Measurements from ENCODE around the gene TRIP10.
"Not testable (repeated sequence)": the region's sequence is repeated elsewhere in the genome, so short reads cannot be mapped to it uniquely, and the experiment has no call there.

TRIP10 gene

DNA sequence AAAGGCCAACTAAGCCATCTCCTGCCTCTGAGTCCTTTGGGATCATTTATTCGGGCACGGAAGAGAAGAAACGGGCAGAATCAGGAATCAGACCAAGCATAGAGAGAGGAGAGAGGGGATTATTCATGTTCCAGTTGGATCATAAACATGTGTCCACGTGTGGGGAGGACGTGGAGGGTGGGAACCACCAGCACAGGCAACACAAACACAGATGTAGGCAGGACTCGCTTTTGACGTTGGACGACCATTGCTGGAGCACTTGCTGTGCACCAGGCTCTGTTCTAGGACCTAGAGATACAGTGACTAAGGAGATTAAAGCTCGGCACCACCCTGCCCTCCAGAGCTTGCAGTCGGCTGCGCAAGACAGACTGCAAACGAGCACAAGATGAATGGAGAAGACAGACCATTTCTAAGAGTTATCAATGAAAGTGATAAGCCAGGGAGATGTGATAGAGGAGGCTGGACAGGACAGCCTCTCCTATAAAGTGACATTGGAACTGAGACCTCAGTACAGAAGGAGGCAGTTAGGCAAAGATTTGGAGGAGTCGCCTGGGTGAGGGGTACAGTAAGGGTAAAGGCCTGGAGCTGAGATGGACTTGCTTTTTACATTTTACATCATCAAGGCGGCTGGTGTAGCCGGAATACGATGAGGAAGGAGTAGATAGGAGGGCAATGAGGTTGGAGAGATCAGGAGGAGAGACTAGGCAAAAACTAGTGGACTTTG is 27.0 kb downstream of the TRIP10 start:
- DNase-seq, result no peak

DNA sequence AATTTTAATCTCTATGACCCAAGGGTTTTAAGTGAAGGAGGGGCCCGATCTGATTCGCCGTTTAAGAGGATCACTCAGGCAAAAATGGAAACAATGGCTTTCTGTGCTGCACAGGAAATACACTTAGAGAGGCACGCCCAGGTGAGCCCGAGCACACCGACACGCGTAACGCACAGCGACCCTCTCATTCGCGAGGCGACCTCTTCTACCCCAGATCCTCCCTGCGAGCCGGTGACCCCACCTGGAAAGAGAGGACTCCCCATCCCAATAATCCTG is 27.5 kb downstream of the TRIP10 start:
- no peak for DNase-seq

DNA sequence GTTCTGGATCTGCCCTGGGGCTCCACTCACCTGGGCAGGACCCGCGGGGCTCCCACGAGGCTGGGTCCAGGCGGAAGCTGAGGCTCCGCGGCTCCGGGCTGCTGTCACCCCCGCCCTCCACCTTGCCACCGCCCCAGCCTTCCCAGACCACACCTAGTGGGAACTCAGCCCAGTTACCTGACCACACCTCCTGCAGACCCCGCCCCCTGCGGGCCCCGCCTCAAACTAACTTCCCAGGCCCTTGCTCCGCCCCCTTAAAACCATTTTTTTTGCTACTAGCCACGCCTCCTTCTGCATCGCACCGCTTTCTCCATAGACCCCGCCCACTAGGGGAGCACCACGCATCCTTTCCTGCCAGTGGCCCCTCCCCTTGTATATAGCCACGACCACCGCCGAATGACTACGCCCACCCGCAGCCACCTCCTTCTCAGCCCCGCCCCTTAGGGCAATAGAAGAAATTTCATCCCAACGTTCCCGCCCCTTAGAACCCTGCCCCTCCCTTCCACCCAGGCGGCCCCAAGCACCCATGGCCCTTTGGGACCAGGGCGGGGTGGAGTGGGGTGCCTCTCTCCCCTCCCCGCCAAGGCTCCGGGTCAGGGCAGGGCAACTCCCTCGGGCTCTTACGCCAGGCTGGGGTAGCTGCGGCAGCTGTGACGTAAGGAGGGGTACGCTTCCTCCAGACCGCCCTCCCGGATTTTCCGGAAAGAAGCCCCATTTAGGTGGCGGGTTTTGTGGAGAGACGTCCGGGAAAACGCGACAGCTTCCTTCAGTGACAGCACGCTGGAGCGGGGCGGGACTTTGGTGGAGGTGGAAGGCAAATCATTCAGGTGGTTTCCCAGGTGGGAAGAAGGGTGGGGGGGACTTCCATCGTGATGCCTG is 28.1 kb downstream of the TRIP10 start, which contains the start of gene SH2D3A:
Gene SH2D3A, minus strand, starts transcription at position 79 of the 879 bp plus-strand sequence. CDS start 3,687 bp downstream, outside the sequence.
- peak in 5 of 56 donors; percentile 12 to 24 (median 19) for DNase-seq

DNA sequence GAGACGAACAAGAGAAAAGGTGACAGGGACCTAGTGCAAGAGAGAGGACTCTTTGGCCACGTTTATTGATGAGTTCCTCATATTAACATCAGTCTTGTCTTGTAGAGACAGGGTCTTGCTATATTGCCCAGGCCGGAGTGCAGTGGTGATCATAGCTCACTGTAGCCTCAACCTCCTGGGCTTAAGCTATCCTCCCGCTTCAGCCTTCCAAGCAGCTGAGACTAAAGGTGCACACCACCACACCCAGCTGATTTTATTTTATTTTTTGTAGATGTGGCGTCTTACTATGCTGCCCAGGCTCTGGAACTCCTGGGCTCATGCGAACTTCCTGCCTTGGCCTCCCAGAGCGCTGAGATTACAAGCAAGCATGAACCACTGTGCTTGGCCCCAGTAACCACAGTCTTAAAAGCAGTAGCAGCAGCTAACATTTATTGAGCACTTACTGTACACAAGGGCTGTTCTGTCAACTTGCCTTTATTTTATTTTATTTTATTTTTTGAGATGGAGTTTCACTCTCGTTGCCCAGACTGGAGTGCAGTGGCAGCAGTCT is 28.8 kb downstream of the TRIP10 start:
- DNase-seq, result no peak

DNA sequence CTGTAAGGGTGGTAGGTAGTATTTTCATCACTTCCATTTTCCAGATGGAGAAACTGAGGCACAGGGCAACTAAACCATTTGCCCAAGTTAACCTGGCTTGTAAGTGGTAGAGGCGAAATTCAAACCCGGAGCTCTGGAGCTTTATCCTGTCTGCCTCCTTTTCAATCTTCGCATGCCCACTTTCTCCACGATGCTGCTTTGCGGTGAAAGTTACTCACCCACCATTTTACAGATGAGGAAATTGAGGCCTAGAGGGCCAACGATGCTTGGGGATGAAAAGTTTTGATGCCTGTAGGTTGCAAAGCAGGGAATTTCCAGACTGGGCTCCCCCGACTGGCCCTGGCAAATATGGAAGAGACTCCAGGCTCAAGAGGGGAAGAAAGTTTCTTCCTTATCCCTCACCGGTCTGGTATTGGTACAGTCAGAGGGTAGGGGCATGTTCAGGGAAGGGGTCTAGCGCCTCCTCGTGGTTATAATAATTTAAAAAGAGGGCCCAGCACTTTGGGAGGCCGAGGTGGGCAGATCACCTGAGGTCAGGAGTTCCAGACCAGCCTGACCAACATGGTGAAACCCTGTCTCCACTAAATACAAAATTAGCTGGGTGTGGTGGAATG is 29.6 kb downstream of the TRIP10 start:
- DNase-seq, result no peak

DNA sequence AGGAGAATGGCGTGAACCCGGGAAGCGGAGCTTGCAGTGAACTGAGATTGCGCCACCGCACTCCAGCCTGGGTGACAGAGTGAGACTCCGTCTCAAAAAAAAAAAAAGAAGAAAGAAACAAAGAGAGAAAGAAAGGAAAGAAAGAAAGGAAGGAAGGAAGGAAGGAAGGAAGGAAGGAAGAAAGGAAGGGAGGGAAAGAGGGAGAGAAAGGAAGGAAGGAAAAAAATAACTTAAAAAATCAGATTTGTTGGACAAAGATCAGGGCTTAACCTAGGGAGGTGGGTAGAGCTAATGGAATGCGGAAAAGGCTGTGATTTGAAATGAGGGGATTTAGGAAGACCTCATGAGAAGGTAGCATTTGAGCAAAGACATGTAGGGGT is 32.2 kb downstream of the TRIP10 start:
- not testable (repeated sequence) for DNase-seq

GRCh38 chr19:6772028-6772865 is 32.8 kb downstream of the TRIP10 start, which contains the start of gene VAV1:
TSS of gene VAV1 (plus strand) at chr19:6772708. CDS start at chr19:6772808, 100 bp downstream.
- peak in 13 of 56 donors; percentile 6 to 43 (median 15) for DNase-seq

- no peak for DNase-seq
These were observed 33.4 kb downstream of the TRIP10 start for GRCh38 chr19:6772866-6773322.

DNA sequence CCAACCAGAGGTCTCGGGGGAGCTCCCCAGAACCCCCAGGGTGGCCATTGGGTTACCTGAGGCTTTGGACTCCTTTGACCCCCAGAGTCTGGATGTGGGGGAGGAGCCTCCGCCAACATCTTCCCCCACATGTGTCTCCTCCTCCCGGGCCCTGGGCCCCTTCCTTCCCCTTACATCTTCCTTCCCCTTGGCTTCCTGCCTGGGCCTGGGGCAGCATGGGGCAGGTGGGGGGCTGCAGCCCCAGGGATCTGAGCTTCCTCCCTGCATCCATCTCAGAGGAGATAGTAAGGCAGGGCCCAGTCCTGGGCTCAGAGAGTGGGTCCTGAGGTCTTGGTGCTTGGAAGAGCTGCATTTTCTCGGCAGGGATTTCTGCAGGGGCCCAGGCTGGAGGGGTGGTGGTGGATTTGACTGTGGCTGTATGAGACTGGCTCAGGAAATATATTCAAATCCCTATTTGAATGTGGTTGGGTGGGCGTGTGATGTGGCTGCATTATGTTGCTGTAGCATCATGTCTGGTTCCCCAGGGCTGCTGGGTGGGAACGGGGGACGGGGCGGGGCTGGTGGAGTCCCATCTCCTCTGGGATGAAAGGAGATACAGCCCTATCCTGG is 33.9 kb downstream of the TRIP10 start:
- peak in 11 of 56 donors; percentile 3 to 34 (median 8) for DNase-seq

DNA sequence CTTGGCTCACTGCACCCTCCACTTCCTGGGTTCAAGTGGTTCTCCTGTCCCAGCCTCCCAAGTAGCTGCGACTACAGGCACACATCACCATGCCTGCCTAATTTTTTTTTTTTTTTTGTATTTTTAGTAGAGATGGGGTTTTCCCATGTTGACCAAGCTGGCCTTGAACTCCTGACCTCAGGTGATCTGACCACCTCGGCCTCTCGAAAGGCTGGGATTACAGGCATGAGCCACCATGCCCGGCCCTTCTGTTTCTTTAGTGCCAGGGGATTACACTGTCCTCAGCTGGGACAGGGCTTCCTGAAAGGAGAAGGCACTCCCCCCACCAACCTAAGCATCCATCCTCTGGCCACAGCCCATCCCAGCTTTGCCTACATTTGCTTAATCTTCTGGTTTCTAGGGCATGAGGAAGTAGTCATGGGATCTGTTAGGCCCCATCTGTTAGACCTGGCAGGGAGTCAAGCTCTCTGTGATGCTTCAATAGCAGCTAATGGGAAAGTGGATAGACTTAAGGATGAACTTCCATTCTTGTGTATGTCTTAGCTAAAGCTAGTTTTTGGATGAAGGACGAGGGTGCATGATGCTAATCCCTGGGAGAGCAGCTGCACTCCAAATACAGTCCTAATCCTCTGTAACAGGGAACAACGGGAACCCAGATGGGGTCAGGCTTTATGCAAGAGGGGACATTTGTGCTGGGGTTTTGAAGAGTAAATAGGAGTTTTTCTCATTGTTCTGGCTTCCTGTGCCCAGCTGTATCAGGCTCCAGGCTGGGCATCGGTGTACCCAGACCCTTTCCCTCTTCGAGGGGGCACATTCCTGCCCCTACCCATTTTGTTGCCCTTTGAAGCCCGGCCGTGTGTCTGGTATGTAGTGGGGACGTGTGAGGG is 35.6 kb downstream of the TRIP10 start:
- DNase-seq, result no peak

DNA sequence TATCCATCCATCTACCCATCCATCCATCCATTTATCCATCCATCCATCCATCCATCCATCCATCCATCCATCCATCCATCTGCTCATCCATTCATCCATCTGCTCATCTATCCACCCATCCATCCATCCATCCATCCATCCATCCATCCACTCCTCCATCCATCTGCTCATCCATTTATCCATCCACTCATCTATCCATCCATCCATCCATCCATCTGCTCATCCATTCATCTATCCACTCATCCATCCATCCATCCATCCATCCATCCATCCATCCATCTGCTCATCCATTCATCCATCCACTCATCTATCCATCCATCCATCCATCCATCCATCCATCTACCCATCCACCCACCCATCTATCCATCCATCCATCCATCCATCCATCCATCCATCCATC is 36.6 kb downstream of the TRIP10 start:
- not testable (repeated sequence) for DNase-seq

- DNase-seq, result no peak
These were observed 37.5 kb downstream of the TRIP10 start for GRCh38 chr19:6776999-6777398.

GRCh38 chr19:6777434-6777833 is 38.0 kb downstream of the TRIP10 start:
- DNase-seq, result no peak

DNA sequence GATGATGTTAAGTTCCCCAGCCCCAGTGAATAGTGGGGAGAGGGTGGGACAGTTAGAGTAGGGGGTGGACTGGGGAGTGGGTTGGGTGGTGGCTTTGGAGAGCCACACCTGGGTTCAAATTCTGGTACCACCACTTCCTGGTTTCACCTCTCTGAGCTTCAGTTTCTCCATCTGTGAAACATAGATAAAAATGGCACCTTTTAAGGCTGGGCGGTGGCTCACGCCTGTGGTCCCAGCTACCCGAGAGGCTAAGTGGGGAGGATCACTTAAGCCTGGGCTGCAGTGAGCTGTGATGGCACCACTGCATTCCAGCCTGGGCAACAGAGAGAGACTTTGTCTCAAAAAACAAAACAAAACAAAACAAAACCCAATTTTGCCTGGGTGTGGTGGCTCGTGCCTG is 38.9 kb downstream of the TRIP10 start:
- no peak for DNase-seq

DNA sequence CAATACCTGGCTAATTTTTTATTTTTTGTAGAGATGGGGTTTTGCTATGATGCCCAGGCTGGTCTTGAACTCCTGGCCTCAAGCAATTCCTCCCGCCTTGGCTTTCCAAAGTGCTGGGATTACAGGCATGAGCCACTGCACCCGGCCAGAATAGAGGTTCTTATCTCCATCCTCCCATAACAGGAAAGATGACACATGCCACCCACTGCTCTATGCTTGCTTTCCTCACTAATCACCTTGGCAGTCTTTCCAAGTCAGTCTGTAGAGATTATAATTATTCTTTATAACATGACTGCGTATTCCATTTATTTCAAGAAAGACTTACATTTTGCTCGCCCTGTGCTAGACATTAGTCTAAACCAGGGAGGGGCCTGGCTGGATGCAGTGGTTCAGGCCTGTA is 39.7 kb downstream of the TRIP10 start:
- DNase-seq, result no peak

GRCh38 chr19:6787393-6787792 is 47.9 kb downstream of the TRIP10 start:
- no peak for DNase-seq

- no peak for DNase-seq
These were observed 49.4 kb downstream of the TRIP10 start for GRCh38 chr19:6788896-6789295.

DNA sequence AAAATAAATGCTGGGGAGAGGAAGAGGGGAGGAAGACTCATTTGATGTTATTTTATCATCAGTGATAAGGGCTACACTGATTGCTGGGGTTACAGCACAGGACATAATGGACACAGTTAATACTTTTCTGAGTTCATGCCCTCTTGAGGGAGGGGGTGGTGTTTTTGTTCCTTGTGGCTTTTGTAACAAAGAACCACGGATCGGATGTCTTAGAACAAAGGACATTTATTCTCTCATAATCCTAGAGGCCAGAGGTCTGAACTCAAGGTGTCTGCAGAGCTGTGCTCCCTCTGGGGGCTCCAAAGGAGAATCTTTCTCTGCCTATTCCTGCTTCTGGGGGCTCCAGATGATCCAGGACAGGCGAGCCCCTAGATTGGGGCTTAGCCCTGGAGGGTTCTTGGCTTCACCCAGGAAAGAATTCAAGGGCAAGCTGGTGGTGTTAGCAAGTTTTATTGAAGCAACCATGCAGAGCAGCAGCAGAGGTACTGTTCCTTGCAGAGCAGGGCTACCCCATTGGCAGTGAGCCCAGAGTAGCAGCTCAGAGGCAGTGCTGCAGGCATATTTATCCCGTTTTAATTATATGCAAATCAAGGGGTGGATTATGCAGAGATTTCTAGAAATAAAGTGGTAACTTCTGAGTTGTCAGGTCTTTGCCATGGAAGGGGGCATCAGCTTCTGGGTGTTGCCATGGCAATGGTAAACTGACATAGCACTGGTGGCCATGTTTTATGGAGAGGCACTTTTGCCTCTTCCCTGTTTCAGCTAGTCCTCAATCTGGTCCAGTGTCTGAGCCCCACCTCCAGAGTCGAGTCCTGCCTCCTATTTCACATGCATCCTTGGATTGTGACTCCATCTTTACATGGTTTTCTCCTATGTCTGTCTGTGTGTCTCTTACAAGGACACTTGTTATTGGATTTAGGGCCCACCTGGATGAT is 51.0 kb downstream of the TRIP10 start:
- DNase-seq, result no peak
